PC-3 (cell line): ENCODE results near the gene DEPDC1B. TPM values are rescaled to one million over a fixed set of nuclear protein-coding genes. Genes with fewer than 3 reads are reported as not detected.
A peak's percentile ranks its signal among the peaks of the same experiment; 100 is the strongest.

ENCODE experiments used
- ATAC-seq: fragments of 200-7000 bp; cut with Tn5 transposase; 2 replicates; pipeline ENCODE4 v1.9.1; 2020; ENCODE audit warnings: mild to moderate bottlenecking, moderate library complexity
- BruUV-seq: library from RNA; stranded (reverse); fragments of 400-500 nt; replicated peaks from 2 replicates; lab custom pipeline; 2021; lab: Mats Ljungman, UMichigan
- CTCF ChIA-PET: fragments of 300-600 bp; sonication (Branson Sonifier 250); formaldehyde crosslinking; loops from one replicate; lab custom pipeline; 2022; ENCODE audit warnings: antibody characterized with exemption; lab: Charles Lee
- POLR2A ChIA-PET: fragments of 300-600 bp; sonication (Branson Sonifier 250); formaldehyde crosslinking; loops from one replicate; lab custom pipeline; 2022; ENCODE audit warnings: antibody characterized with exemption; ENCODE audit not compliant: unreplicated experiment; lab: Charles Lee
- DNase-seq: peaks from one replicate; pipeline ENCODE4 v3.0.0-alpha.2; 2015
- H2AFZ ChIP-seq: fragments of 300-600 bp; sonication (generic); 2 replicates; pipeline ENCODE4 v1.6.0; 2016; ENCODE audit warnings: antibody characterized with exemption, low read length
- H3F3A ChIP-seq: fragments of 300-600 bp; sonication (generic); one replicate; pipeline ENCODE4 v1.6.0; 2017; ENCODE audit warnings: antibody characterized with exemption, low read length, control low read depth, mild to moderate bottlenecking; ENCODE audit not compliant: unreplicated experiment
- H3K27ac ChIP-seq: fragments of 300-600 bp; sonication (generic); 2 replicates; pipeline ENCODE4 v1.5.1; 2016; ENCODE audit warnings: mild to moderate bottlenecking, low read length
- H3K27me3 ChIP-seq: fragments of 300-600 bp; sonication (generic); 2 replicates; pipeline ENCODE4 v1.6.1; 2016; ENCODE audit warnings: low read length, mixed read lengths
- H3K36me3 ChIP-seq: fragments of 300-600 bp; sonication (generic); 2 replicates; pipeline ENCODE4 v1.6.1; 2016; ENCODE audit warnings: low read depth, mixed run types, low read length, mixed read lengths
- H3K4me1 ChIP-seq: fragments of 300-600 bp; sonication (generic); 2 replicates; pipeline ENCODE4 v1.5.1; 2016; ENCODE audit warnings: low read length; ENCODE audit not compliant: insufficient read depth
- H3K4me2 ChIP-seq: fragments of 300-600 bp; sonication (generic); 2 replicates; pipeline ENCODE4 v1.6.0; 2016; ENCODE audit warnings: low read length
- H3K4me3 ChIP-seq: fragments of 300-600 bp; sonication (generic); 2 replicates; pipeline ENCODE4 v1.5.1; 2016; ENCODE audit warnings: mild to moderate bottlenecking, low read length, mixed read lengths
- H3K79me2 ChIP-seq: fragments of 300-600 bp; sonication (generic); 2 replicates; pipeline ENCODE4 v1.6.1; 2017; ENCODE audit warnings: low read length, mixed read lengths
- H3K9ac ChIP-seq: fragments of 300-600 bp; sonication (generic); 2 replicates; pipeline ENCODE4 v1.6.0; 2016; ENCODE audit warnings: mild to moderate bottlenecking, low read length
- H3K9me2 ChIP-seq: fragments of 300-600 bp; sonication (generic); replicated peaks from 2 replicates; pipeline ENCODE4 v1.6.1; 2016; ENCODE audit warnings: mixed run types, low read length, mixed read lengths
- H3K9me3 ChIP-seq: fragments of 300-600 bp; sonication (generic); 2 replicates; pipeline ENCODE4 v1.6.1; 2016; ENCODE audit warnings: low read length, mixed read lengths
- H4K20me1 ChIP-seq: fragments of 300-600 bp; sonication (generic); 2 replicates; pipeline ENCODE4 v1.6.1; 2016; ENCODE audit warnings: low read length, mixed read lengths
- EZH2 ChIP-seq: fragments of 300-600 bp; sonication (generic); IDR thresholded peaks from one replicate; pipeline ENCODE4 v1.6.1; 2017; ENCODE audit warnings: antibody characterized with exemption, mild to moderate bottlenecking, low read length; ENCODE audit not compliant: unreplicated experiment
- EZH2phosphoT487 ChIP-seq: fragments of 300-600 bp; sonication (generic); IDR thresholded peaks from 2 replicates; pipeline ENCODE4 v1.6.1; 2018; ENCODE audit warnings: mild to moderate bottlenecking, antibody characterized with exemption, low read length, borderline replicate concordance
- intact Hi-C: fragments of 100-400 bp; cut with micrococcal nuclease; formaldehyde crosslinking; loops from 2 replicates; pipeline ENCODE4 v1.9.0; 2023
- total RNA-seq: library from RNA; depleted of rRNA; stranded (reverse); fragments of >200 nt; gene quantifications from 2 replicates; pipeline ENCODE4 v1.2.3, GENCODE V29; 2014
- TF ChIP-seq, protein P1 (sequence below): fragments of 300-600 bp; sonication (generic); conservative IDR thresholded peaks from 2 replicates; pipeline ENCODE4 v1.5.1; 2017; ENCODE audit warnings: antibody characterized with exemption, low read depth, mild to moderate bottlenecking, low read length

Gene DEPDC1B
- total RNA-seq, 1 experiment from 2014 or later: 22.7 TPM

DNA sequence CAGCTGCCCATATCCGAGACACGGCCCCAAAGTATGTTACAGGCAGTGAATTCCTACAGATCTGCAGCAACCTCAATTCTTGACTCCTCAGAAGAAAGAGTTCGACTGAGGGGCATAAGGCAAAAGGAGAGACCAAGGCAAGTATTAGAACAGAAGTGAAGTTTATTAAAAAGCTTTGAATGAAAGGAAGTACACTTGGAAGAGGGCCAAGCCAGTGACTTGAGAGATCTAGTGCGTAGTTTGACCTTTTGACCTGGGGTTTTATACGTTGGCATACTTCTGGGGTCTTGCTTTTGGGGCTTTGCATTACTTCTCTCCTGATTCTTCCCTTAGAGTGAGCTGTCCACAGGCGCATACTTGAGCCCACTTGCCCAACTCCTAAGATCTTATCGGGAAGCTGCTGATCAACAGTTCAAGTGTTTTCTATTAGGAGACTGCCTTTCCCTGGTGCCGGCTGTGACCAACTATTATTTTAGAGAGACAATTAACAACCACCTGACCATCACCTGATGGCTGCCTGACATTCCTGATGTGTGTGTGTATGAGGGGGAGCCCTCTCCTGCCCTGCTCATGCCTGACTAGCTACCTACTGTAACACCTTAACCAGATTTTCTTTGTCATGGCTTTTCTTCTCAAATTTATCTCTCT lies 1.5 kb upstream of the DEPDC1B start:
- H3K27ac ChIP-seq: no peak overlapping the region
- no peaks in the 10 kb centered on the region for H3K36me3 ChIP-seq
- H3K4me3 ChIP-seq: no peak overlapping the region
- peaks cover 38% of the 10 kb centered on the region for H3K4me1 ChIP-seq
- H4K20me1 ChIP-seq: no peaks in the 10 kb centered on the region
- TF ChIP-seq, protein P1, sequence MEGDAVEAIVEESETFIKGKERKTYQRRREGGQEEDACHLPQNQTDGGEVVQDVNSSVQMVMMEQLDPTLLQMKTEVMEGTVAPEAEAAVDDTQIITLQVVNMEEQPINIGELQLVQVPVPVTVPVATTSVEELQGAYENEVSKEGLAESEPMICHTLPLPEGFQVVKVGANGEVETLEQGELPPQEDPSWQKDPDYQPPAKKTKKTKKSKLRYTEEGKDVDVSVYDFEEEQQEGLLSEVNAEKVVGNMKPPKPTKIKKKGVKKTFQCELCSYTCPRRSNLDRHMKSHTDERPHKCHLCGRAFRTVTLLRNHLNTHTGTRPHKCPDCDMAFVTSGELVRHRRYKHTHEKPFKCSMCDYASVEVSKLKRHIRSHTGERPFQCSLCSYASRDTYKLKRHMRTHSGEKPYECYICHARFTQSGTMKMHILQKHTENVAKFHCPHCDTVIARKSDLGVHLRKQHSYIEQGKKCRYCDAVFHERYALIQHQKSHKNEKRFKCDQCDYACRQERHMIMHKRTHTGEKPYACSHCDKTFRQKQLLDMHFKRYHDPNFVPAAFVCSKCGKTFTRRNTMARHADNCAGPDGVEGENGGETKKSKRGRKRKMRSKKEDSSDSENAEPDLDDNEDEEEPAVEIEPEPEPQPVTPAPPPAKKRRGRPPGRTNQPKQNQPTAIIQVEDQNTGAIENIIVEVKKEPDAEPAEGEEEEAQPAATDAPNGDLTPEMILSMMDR: no peak
- TF ChIP-seq EZH2phosphoT487: no peak
- TF ChIP-seq EZH2: no peak
- DNase-seq (no peak), ATAC-seq (no peak)
- ChIA-PET CTCF (no interaction called here), POLR2A (no interaction called here)
- H3K9me3 ChIP-seq: no peaks in the 10 kb centered on the region
- BruUV-seq: no TSS peak
- peak overlapping the region; percentile 90; the same call in 1 of the 2 replicates for H3K4me2 ChIP-seq
- no peaks in the 10 kb centered on the region for H3K27me3 ChIP-seq
- no peaks in the 10 kb centered on the region for H3K9me2 ChIP-seq
- H3K79me2 ChIP-seq: peaks cover 32% of the 10 kb centered on the region
- no peak overlapping the region for H3K9ac ChIP-seq
- H2AFZ ChIP-seq: no peak overlapping the region
- H3F3A ChIP-seq: peaks cover 6% of the 10 kb centered on the region
- intact Hi-C loops: no loop called here

- Histone ChIP-seq H3K4me3 (peak overlapping the region; percentile 95), H3K27me3 (no peaks in the 10 kb centered on the region), H4K20me1 (no peaks in the 10 kb centered on the region), H3K4me2 (peak overlapping the region; percentile 90), H3K36me3 (no peaks in the 10 kb centered on the region), H3K4me1 (peaks cover 38% of the 10 kb centered on the region), H3K9me2 (no peaks in the 10 kb centered on the region), H3K9me3 (no peaks in the 10 kb centered on the region), H3F3A (peaks cover 6% of the 10 kb centered on the region), H2AFZ (peak overlapping the region; percentile 99), H3K79me2 (peaks cover 42% of the 10 kb centered on the region), H3K9ac (peak overlapping the region; percentile 90), H3K27ac (peak overlapping the region; percentile 79)
- TF ChIP-seq, protein P1: no peak
- no peak for TF ChIP-seq EZH2
- TF ChIP-seq EZH2phosphoT487: no peak
- no peak for DNase-seq
- intact Hi-C loops: no loop called here
- BruUV-seq: TSS peak; percentile 89
- peak; percentile 10 for ATAC-seq
- ChIA-PET POLR2A (no interaction called here), CTCF (interaction anchor here (0.8 to 1.3 kb wide), 5 partner anchors 9 to 144 kb away, joined by 3 to 6 read pairs (median 4); partner anchors contain the start of gene ELOVL7)
Measured at GRCh38 chr5:60700416-60700757, 421 bp upstream of the DEPDC1B start.

- Histone ChIP-seq H3K4me1 (peaks cover 30% of the 10 kb centered on the region), H3F3A (peaks cover under 1% of the 10 kb centered on the region), H3K9me3 (no peaks in the 10 kb centered on the region), H3K27ac (peak overlapping the region; percentile 79), H3K4me3 (peak overlapping the region; percentile 95), H3K79me2 (peaks cover 54% of the 10 kb centered on the region), H2AFZ (peak overlapping the region; percentile 99), H3K4me2 (peak overlapping the region; percentile 90), H3K36me3 (no peaks in the 10 kb centered on the region; the same call in 1 of the 2 replicates), H4K20me1 (no peaks in the 10 kb centered on the region), H3K27me3 (no peaks in the 10 kb centered on the region), H3K9me2 (no peaks in the 10 kb centered on the region), H3K9ac (peak overlapping the region; percentile 90)
- intact Hi-C loops: loop anchor here (1.0 kb wide), 1 partner anchor 21 kb away; no protein-coding TSS in a partner anchor
- DNase-seq (no peak), ATAC-seq (no peak)
- TF ChIP-seq EZH2 (no peak), EZH2phosphoT487 (no peak)
- TF ChIP-seq, protein P1: no peak
- BruUV-seq: no TSS peak
- ChIA-PET CTCF (interaction anchor here (0.6 to 1.3 kb wide), 7 partner anchors 10 to 145 kb away, joined by 3 to 10 read pairs (median 4); partner anchors contain the start of gene ELOVL7), POLR2A (interaction anchor here (0.6 kb wide), 3 partner anchors 11 to 632 kb away, joined by 4 to 13 read pairs (median 10); no protein-coding TSS in a partner anchor)
Measured at GRCh38 chr5:60699288-60699608, 718 bp downstream of the DEPDC1B start.
